SK-N-SH (cell line): Measurements from ENCODE around the gene CHERP. TPM values are rescaled to one million over a fixed set of nuclear protein-coding genes. Genes with fewer than 3 reads are reported as not detected.

ENCODE experiments used
- CTCF ChIA-PET: fragments of 300-600, 350-600 bp; formaldehyde crosslinking; extraction: SDS; loops from one replicate; lab custom pipeline; 2021; lab: Yijun Ruan, JAX
- POLR2A ChIA-PET: fragments of 350-600 bp; sonication (Branson Sonifier 250); formaldehyde crosslinking; extraction: SDS; loops from one replicate; lab custom pipeline; 2020; ENCODE audit warnings: antibody characterized with exemption, inconsistent platforms; lab: Yijun Ruan, JAX
- DNase-seq: peaks from one replicate; pipeline ENCODE4 v3.0.0; 2012
- H2AFZ ChIP-seq: fragments of 200-600 bp; sonication (generic); 2 replicates; pipeline ENCODE4 v1.8.1; 2016; ENCODE audit warnings: antibody characterized with exemption, mild to moderate bottlenecking, low read depth
- H3F3A ChIP-seq: fragments of 200-600 bp; sonication (generic); replicated peaks from 2 replicates; pipeline ENCODE3; 2016; ENCODE audit warnings: antibody characterized with exemption, mild to moderate bottlenecking; ENCODE audit not compliant: insufficient read depth
- H3K27ac ChIP-seq, 2 experiments: fragments of 200-500 bp in 1 of 2; fragments of 200-600 bp in 1 of 2; sonication (Bioruptor generic) in 1 of 2; sonication (generic), shearing (Covaris generic) in 1 of 2; 2 replicates each; pipeline versions ENCODE4 v1.5.1 to v1.6.1; 2014 to 2016; ENCODE audit warnings: low read depth in 2 of 2, inconsistent platforms in 1 of 2, low read length in 1 of 2, mild to moderate bottlenecking in 1 of 2, mixed read lengths in 1 of 2
- H3K27me3 ChIP-seq: fragments of 200-600 bp; sonication (generic), shearing (Covaris generic); 2 replicates; pipeline ENCODE4 v1.6.1; 2016; ENCODE audit warnings: mixed run types; ENCODE audit not compliant: insufficient read depth
- H3K36me3 ChIP-seq, 2 experiments: fragments of 200-500 bp in 1 of 2; fragments of 200-600 bp in 1 of 2; sonication (Bioruptor generic) in 1 of 2; sonication (generic) in 1 of 2; replicated peaks in 1 of 2; 2 replicates each; pipeline versions ENCODE3 to v1.5.1; 2014 to 2016; ENCODE audit warnings: low read length in 1 of 2, mild to moderate bottlenecking in 1 of 2; ENCODE audit not compliant: insufficient read depth in 2 of 2, control insufficient read depth in 1 of 2
- H3K4me1 ChIP-seq, 2 experiments: fragments of 200-500 bp in 1 of 2; fragments of 200-600 bp in 1 of 2; sonication (Bioruptor generic) in 1 of 2; sonication (generic), shearing (Covaris generic) in 1 of 2; 2 replicates each; pipeline versions ENCODE4 v1.5.1 to v1.6.1; 2014 to 2016; ENCODE audit warnings: low read depth in 1 of 2, low read length in 1 of 2, mixed run types in 1 of 2; ENCODE audit not compliant: insufficient read depth in 2 of 2, control insufficient read depth in 1 of 2
- H3K4me2 ChIP-seq: fragments of 200-600 bp; sonication (generic), shearing (Covaris generic); 2 replicates; pipeline ENCODE4 v1.6.1; 2017; ENCODE audit warnings: mixed run types
- H3K4me3 ChIP-seq, 2 experiments: fragments of 200-500 bp in 1 of 2; fragments of 200-600 bp in 1 of 2; sonication (Bioruptor generic) in 1 of 2; sonication (generic), shearing (Covaris generic) in 1 of 2; 2 replicates each; pipeline versions ENCODE4 v1.5.1 to v1.8.1; 2014 to 2016; ENCODE audit warnings: low read depth in 2 of 2, inconsistent platforms in 1 of 2, low read length in 1 of 2, mild to moderate bottlenecking in 1 of 2, mixed read lengths in 1 of 2, moderate library complexity in 1 of 2
- H3K79me2 ChIP-seq: fragments of 200-600 bp; sonication (generic); 2 replicates; pipeline ENCODE4 v1.8.1; 2017; ENCODE audit warnings: mild to moderate bottlenecking; ENCODE audit not compliant: insufficient read depth
- H3K9ac ChIP-seq: fragments of 200-600 bp; sonication (generic); 2 replicates; pipeline ENCODE4 v1.6.1; 2017; ENCODE audit warnings: mixed run types
- H3K9me2 ChIP-seq: fragments of 200-600 bp; sonication (generic); 2 replicates; pipeline ENCODE4 v1.6.1; 2017; ENCODE audit warnings: mixed run types
- H3K9me3 ChIP-seq: fragments of 200-600 bp; sonication (generic); 2 replicates; pipeline ENCODE4 v1.6.1; 2017; ENCODE audit warnings: mixed run types, mild to moderate bottlenecking, moderate library complexity
- H4K20me1 ChIP-seq: fragments of 200-600 bp; sonication (generic); 2 replicates; pipeline ENCODE4 v1.6.1; 2017; ENCODE audit warnings: mild to moderate bottlenecking, mixed run types; ENCODE audit not compliant: insufficient read depth
- CTCF ChIP-seq: fragments of 200-600 bp; sonication (generic); IDR thresholded peaks from 2 replicates; pipeline ENCODE4 v1.6.1; 2017; ENCODE audit warnings: antibody characterized with exemption, mild to moderate bottlenecking, moderate library complexity
- EZH2phosphoT487 ChIP-seq: fragments of 200-600 bp; sonication (generic); IDR thresholded peaks from 2 replicates; pipeline ENCODE4 v1.6.1; 2017; ENCODE audit warnings: low read depth, mixed run types, mild to moderate bottlenecking, antibody characterized with exemption, moderate library complexity, borderline replicate concordance
- FOXJ3 ChIP-seq: sonication (generic); formaldehyde crosslinking; IDR thresholded peaks from 2 replicates; pipeline ENCODE4 v1.5.1; 2020; ENCODE audit warnings: mild to moderate bottlenecking, missing genetic modification reagents
- FOXM1 ChIP-seq: IDR thresholded peaks from 2 replicates; pipeline ENCODE4 v1.4.0; 2012; ENCODE audit warnings: low read depth, mild to moderate bottlenecking
- GABPA ChIP-seq: IDR thresholded peaks from 2 replicates; pipeline ENCODE4 v1.4.0; 2012; ENCODE audit warnings: low read depth, mild to moderate bottlenecking
- GATA2 ChIP-seq: sonication (generic); formaldehyde crosslinking; IDR thresholded peaks from 2 replicates; pipeline ENCODE4 v1.5.0; 2020; ENCODE audit warnings: mild to moderate bottlenecking, missing genetic modification reagents
- IRF3 ChIP-seq: fragments of 150-350 bp; IDR thresholded peaks from 2 replicates; pipeline ENCODE4 v1.6.1; 2016; ENCODE audit warnings: mild to moderate bottlenecking, low read depth, low read length
- JUND ChIP-seq: IDR thresholded peaks from 2 replicates; pipeline ENCODE4 v1.4.0; 2012
- MEF2A ChIP-seq: IDR thresholded peaks from 2 replicates; pipeline ENCODE4 v1.4.0; 2012; ENCODE audit warnings: low read depth, borderline replicate concordance
- MXI1 ChIP-seq: IDR thresholded peaks from 2 replicates; pipeline ENCODE4 v1.6.1; 2012; ENCODE audit warnings: mild to moderate bottlenecking, low read depth, low read length, improper control_type of control experiment
- RAD21 ChIP-seq: IDR thresholded peaks from 2 replicates; pipeline ENCODE4 v1.6.1; 2012; ENCODE audit warnings: mild to moderate bottlenecking, low read length
- RFX5 ChIP-seq: IDR thresholded peaks from 2 replicates; pipeline ENCODE4 v1.6.1; 2012; ENCODE audit warnings: mild to moderate bottlenecking, improper control_type of control experiment, low read length
- SIN3A ChIP-seq: IDR thresholded peaks from 2 replicates; pipeline ENCODE4 v1.6.1; 2012; ENCODE audit warnings: low read depth, mild to moderate bottlenecking, low read length, moderate library complexity, borderline replicate concordance
- TAF1 ChIP-seq: IDR thresholded peaks from 2 replicates; pipeline ENCODE4 v1.6.1; 2012; ENCODE audit warnings: low read depth, mild to moderate bottlenecking, low read length, moderate library complexity, borderline replicate concordance
- TCF12 ChIP-seq: IDR thresholded peaks from 2 replicates; pipeline ENCODE4 v1.4.0; 2012
- WGBS: methylation state at CpG from one replicate; pipeline ENCODE4 v1.1.6; 2017; ENCODE audit warnings: low lambda C conversion rate; 5-methylcytosine and 5-hydroxymethylcytosine counted together
- polyA plus RNA-seq, 3 experiments: library from polyadenylated mRNA; depleted of rRNA; stranded (reverse); fragments of >200 nt; gene quantifications; 2 replicates each; pipeline ENCODE4 v1.2.3, GENCODE V29; 2012
- TF ChIP-seq, protein P1 (sequence below): IDR thresholded peaks from 2 replicates; pipeline ENCODE4 v1.4.0; 2012; ENCODE audit warnings: low read depth, borderline replicate concordance
- TF ChIP-seq, protein P2 (sequence below): fragments of 150-350 bp; IDR thresholded peaks from 2 replicates; pipeline ENCODE4 v1.6.1; 2017; ENCODE audit warnings: antibody characterized with exemption, low read length, low read depth, borderline replicate concordance

Gene CHERP
- polyA plus RNA-seq, 1 of the 3 experiments (the other 2 are of a cell fraction): 16.8 TPM

- Histone ChIP-seq H3K4me2 (peak overlapping the region; percentile 98), H4K20me1 (peaks cover 56% of the 10 kb centered on the region), H3K9me3 (no peaks in the 10 kb centered on the region), H3K4me3 (peak overlapping the region; percentile 75 to 99), H3K4me1 (peaks cover 14 to 15% of the 10 kb centered on the region in 2 experiments; a peak in 2 of 4 replicates), H3K79me2 (peaks cover 92% of the 10 kb centered on the region), H3K27me3 (no peaks in the 10 kb centered on the region)
- TF ChIP-seq MEF2A (no peak), FOXM1 (no peak), JUND (no peak), RFX5 (no peak), GABPA (no peak), TCF12 (no peak), GATA2 (CRISPR knock-in tag) (no peak), CTCF (no peak), SIN3A (no peak), MXI1 (no peak), RAD21 (no peak), EZH2phosphoT487 (no peak), TAF1 (no peak), FOXJ3 (CRISPR knock-in tag) (no peak), IRF3 (no peak)
- TF ChIP-seq, protein P1, sequence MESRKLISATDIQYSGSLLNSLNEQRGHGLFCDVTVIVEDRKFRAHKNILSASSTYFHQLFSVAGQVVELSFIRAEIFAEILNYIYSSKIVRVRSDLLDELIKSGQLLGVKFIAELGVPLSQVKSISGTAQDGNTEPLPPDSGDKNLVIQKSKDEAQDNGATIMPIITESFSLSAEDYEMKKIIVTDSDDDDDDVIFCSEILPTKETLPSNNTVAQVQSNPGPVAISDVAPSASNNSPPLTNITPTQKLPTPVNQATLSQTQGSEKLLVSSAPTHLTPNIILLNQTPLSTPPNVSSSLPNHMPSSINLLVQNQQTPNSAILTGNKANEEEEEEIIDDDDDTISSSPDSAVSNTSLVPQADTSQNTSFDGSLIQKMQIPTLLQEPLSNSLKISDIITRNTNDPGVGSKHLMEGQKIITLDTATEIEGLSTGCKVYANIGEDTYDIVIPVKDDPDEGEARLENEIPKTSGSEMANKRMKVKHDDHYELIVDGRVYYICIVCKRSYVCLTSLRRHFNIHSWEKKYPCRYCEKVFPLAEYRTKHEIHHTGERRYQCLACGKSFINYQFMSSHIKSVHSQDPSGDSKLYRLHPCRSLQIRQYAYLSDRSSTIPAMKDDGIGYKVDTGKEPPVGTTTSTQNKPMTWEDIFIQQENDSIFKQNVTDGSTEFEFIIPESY: no peak
- TF ChIP-seq, protein P2, sequence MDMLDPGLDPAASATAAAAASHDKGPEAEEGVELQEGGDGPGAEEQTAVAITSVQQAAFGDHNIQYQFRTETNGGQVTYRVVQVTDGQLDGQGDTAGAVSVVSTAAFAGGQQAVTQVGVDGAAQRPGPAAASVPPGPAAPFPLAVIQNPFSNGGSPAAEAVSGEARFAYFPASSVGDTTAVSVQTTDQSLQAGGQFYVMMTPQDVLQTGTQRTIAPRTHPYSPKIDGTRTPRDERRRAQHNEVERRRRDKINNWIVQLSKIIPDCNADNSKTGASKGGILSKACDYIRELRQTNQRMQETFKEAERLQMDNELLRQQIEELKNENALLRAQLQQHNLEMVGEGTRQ: no peak
- TF ChIP-seq, all 33 proteins: peak for 0
- 57% methylated on average over 12 of the region's 12 CpGs for WGBS
- Histone ChIP-seq H2AFZ (no peak overlapping the region), H3K9ac (peak overlapping the region; percentile 95), H3K9me2 (no peaks in the 10 kb centered on the region), H3F3A (peaks cover 8% of the 10 kb centered on the region), H3K36me3 (peaks cover 17 to 20% of the 10 kb centered on the region in 2 experiments), H3K27ac (peak overlapping the region in 1 of 2 experiments; percentile 88; a peak in 1 of 4 replicates)
- ChIA-PET POLR2A (no interaction called here), CTCF (no interaction called here)
- no peak for DNase-seq
Measured at GRCh38 chr19:16540948-16541347, 1.3 kb downstream of the CHERP start.
